Sigmoid colon (tissue), 7 donors: Measurements from ENCODE around the gene RASSF8. TPM values are rescaled to one million over a fixed set of nuclear protein-coding genes. Genes with fewer than 3 reads are reported as not detected.

Experiments used
- DNase-seq: peaks from one replicate; pipeline ENCODE4 v3.0.0-alpha.2; 2019
- H3K27ac ChIP-seq, 4 donors: fragments of 200-600 bp; sonication (generic); one replicate each; pipeline ENCODE4 v1.5.1; 2016 to 2019; ENCODE audit warnings: mild to moderate bottlenecking in 1 of 4
- H3K27me3 ChIP-seq, 3 donors: fragments of 200-600 bp; sonication (generic); one replicate each; pipeline ENCODE4 v1.5.1; 2019; ENCODE audit warnings: mild to moderate bottlenecking in 1 of 3
- H3K36me3 ChIP-seq, 4 donors: fragments of 200-600 bp; sonication (generic); one replicate each; pipeline ENCODE4 v1.5.1; 2016 to 2019
- H3K4me1 ChIP-seq, 4 donors: fragments of 200-600 bp; sonication (generic); one replicate each; pipeline ENCODE4 v1.5.1; 2017 to 2019
- H3K4me3 ChIP-seq, 4 donors: fragments of 200-600 bp; sonication (generic); one replicate each; pipeline ENCODE4 v1.5.1; 2017 to 2019; ENCODE audit warnings: mild to moderate bottlenecking in 2 of 4, moderate library complexity in 1 of 4
- H3K9me3 ChIP-seq, 4 donors: fragments of 200-600 bp in 3 of 4; sonication (generic) in 3 of 4; one replicate each; pipeline versions ENCODE4 v1.5.1 to v1.6.1; 2013 to 2019
- EP300 ChIP-seq, 4 donors: sonication (generic); formaldehyde crosslinking; IDR thresholded peaks; one replicate each; pipeline ENCODE4 v1.6.1; 2017; ENCODE audit warnings: antibody characterized with exemption in 4 of 4
- POLR2A ChIP-seq, 2 donors: fragments of 450-650 bp; IDR thresholded peaks; one replicate each; pipeline ENCODE4 v1.6.1; 2016; ENCODE audit warnings: antibody characterized with exemption in 2 of 2, mild to moderate bottlenecking in 2 of 2, moderate library complexity in 2 of 2
- POLR2AphosphoS5 ChIP-seq, 4 donors: sonication (generic); formaldehyde crosslinking; IDR thresholded peaks; one replicate each; pipeline ENCODE4 v1.6.1; 2017; ENCODE audit warnings: antibody characterized with exemption in 4 of 4
- WGBS, 2 donors: extraction: QIAGEN DNeasy Blood & Tissue Kit; methylation state at CpG; one replicate each; pipeline ENCODE4 v1.1.7; 2013; 5-methylcytosine and 5-hydroxymethylcytosine counted together
- intact Hi-C: fragments of 100-400 bp; cut with DNase I; formaldehyde crosslinking; loops from one replicate; pipeline ENCODE4 v1.15.1; 2023
- polyA plus RNA-seq, 3 donors: library from polyadenylated mRNA; stranded (reverse); fragments of 200-250 nt; gene quantifications; one replicate each; pipeline ENCODE4 v1.2.3, GENCODE V29; 2013
- total RNA-seq, 4 donors: library from RNA; depleted of rRNA; stranded (reverse); fragments of >200 nt; gene quantifications; one replicate each; pipeline ENCODE4 v1.1.0, GENCODE V29; 2016
- TF ChIP-seq, protein P1 (sequence below), 4 experiments: fragments of 450-650 bp in 3 of 4; fragments of 200-600 bp in 1 of 4; IDR thresholded peaks; one replicate each; pipeline ENCODE4 v1.5.1; 2016 to 2019; ENCODE audit warnings: antibody characterized with exemption in 4 of 4, mild to moderate bottlenecking in 3 of 4, moderate library complexity in 2 of 4
- donor health status: healthy with polysubstance abuse.
- donor health status: Bipolar disorder and iron deficiency.
- donor health status: healthy.

The RASSF8 gene
- total and polyA plus RNA-seq, 7 donors = 0.92 to 109 (median 74.0) TPM

DNA sequence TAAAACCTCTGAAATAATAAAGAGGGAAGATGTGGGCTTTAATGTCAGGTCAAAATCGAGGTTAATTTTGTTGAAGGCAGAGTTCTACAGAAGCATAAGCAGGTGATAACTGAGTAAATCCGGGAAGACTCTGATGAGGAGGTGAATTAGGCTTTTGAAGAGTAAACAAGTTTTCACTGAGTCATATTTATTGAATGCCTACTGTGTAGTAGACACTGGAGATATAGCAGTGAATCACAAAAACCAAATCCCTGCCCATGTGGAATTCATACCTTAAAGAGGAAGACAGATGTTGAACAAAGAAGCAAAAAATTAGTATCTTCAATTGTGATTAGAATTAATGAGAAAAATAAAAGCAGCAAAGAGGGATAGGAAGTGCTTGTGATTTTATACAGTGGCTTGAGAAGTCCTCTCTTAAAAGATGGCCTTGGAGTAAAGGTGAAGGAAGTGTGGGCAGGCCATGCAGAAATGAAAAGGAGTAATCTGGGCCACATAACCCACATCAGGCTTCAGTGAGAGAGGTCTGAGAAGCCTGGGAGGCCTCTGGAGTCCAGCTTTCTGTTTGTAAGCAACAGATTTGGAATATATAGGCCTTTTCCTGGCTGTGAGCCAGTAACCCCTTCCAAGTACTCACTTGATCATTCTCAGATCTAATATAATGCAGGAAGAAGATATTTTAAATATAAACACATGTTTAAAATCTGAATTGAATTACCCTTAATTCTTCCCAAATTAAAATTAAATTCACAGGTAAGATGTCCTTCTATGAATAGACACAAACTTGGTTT is 119.6 kb downstream of the RASSF8 start:
- H3K9me3 ChIP-seq = peaks cover 0 to 3% (median 0%) of the 10 kb centered on the region in 4 donors
- 84 to 90% methylated on average over 2 of the region's 2 CpGs for WGBS, 2 donors
- H3K4me1 ChIP-seq = no peaks in the 10 kb centered on the region
- H3K36me3 ChIP-seq = no peaks in the 10 kb centered on the region
- intact Hi-C loops = no loop called here
- no peaks in the 10 kb centered on the region for H3K27me3 ChIP-seq
- TF ChIP-seq POLR2AphosphoS5 (IDR thresholded peaks at IDR 0.05) = no peak
- TF ChIP-seq, protein P1, sequence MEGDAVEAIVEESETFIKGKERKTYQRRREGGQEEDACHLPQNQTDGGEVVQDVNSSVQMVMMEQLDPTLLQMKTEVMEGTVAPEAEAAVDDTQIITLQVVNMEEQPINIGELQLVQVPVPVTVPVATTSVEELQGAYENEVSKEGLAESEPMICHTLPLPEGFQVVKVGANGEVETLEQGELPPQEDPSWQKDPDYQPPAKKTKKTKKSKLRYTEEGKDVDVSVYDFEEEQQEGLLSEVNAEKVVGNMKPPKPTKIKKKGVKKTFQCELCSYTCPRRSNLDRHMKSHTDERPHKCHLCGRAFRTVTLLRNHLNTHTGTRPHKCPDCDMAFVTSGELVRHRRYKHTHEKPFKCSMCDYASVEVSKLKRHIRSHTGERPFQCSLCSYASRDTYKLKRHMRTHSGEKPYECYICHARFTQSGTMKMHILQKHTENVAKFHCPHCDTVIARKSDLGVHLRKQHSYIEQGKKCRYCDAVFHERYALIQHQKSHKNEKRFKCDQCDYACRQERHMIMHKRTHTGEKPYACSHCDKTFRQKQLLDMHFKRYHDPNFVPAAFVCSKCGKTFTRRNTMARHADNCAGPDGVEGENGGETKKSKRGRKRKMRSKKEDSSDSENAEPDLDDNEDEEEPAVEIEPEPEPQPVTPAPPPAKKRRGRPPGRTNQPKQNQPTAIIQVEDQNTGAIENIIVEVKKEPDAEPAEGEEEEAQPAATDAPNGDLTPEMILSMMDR (IDR thresholded peaks at IDR 0.05) = no peak
- no peak for TF ChIP-seq EP300 (IDR thresholded peaks at IDR 0.05)
- no peak for TF ChIP-seq POLR2A (IDR thresholded peaks at IDR 0.05)
- DNase-seq = no peak
- H3K27ac ChIP-seq = no peak overlapping the region
- no peak overlapping the region for H3K4me3 ChIP-seq

DNA sequence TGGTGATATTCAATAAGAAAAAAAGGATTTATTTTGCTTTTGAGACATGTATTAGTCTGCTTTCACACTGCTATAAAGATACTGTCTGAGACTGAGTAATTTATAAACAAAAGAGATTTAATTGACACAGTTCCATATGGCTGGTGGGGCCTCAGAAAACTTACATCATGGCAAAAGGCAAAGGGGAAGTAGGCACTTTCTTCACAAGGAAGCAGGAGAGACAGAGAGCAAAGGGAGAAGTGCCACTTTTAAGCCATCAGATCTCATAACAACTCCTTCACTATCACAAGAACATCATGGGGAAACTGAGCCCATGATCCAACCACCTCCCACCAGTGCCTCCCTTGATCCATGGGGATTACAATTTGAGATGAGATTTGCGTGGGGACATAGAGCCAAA is 122.4 kb downstream of the RASSF8 start:
- WGBS, 2 donors = 92 to 100% methylated on average over 1 of the region's 1 CpG
- Histone ChIP-seq H3K36me3 (no peaks in the 10 kb centered on the region), H3K27ac (no peak overlapping the region), H3K4me1 (no peaks in the 10 kb centered on the region), H3K4me3 (no peak overlapping the region), H3K9me3 (peaks cover 0 to 3% (median 0%) of the 10 kb centered on the region in 4 donors), H3K27me3 (no peaks in the 10 kb centered on the region)
- intact Hi-C loops = no loop called here
- TF ChIP-seq, protein P1 (IDR thresholded peaks at IDR 0.05) = no peak
- TF ChIP-seq POLR2A (IDR thresholded peaks at IDR 0.05) = no peak
- no peak for TF ChIP-seq POLR2AphosphoS5 (IDR thresholded peaks at IDR 0.05)
- no peak for TF ChIP-seq EP300 (IDR thresholded peaks at IDR 0.05)
- DNase-seq = no peak

DNA sequence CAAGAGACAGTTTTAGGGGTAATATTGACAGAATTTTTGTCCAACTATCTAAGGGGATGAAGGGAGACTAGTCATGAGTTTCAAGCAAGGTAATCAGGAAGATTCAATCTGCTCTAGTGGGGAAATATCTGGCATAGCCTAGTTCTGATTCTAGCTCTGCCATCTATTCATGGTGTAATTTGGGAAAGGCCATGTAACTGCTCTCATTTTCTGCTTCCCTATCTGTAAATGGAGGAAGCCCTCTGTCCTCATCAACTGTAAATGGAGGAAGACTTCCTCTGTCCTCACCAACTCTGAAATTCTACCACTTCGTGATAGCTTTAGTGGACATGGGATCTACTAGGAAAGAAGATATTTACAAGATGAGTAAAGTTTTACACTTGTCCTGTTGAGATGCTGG is 128.5 kb downstream of the RASSF8 start:
- intact Hi-C loops = no loop called here
- Histone ChIP-seq H3K4me3 (no peak overlapping the region), H3K9me3 (peaks cover 0 to 3% (median 0%) of the 10 kb centered on the region in 4 donors), H3K36me3 (no peaks in the 10 kb centered on the region), H3K4me1 (no peaks in the 10 kb centered on the region), H3K27ac (no peak overlapping the region), H3K27me3 (no peaks in the 10 kb centered on the region)
- TF ChIP-seq POLR2A (IDR thresholded peaks at IDR 0.05) (no peak), EP300 (IDR thresholded peaks at IDR 0.05) (no peak), POLR2AphosphoS5 (IDR thresholded peaks at IDR 0.05) (no peak)
- TF ChIP-seq, protein P1 (IDR thresholded peaks at IDR 0.05) = no peak
- WGBS, 2 donors = 92 to 93% methylated on average over 1 of the region's 1 CpG
- no peak for DNase-seq

DNA sequence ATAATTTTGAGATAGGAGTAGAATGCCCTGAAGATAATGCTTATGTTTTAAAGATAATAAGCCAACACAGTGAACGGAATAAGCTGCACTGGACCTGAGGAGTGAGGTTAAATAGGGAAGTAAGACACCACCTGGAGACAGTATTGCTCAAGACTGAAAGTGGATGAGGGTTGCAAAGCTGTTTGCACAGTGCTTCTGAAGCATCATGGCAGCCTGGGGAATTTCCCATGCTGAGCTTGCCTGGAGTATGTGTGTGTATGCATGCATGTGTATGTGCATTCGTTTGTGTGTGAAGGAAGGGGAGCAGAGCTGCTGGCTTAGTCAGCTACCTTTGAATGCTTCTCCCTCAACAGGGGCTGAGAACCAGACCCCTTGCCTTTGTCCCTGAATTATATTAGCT is 130.5 kb downstream of the RASSF8 start:
- DNase-seq = no peak
- intact Hi-C loops = no loop called here
- no peaks in the 10 kb centered on the region for H3K36me3 ChIP-seq
- H3K27me3 ChIP-seq = no peaks in the 10 kb centered on the region
- H3K27ac ChIP-seq = no peak overlapping the region
- H3K4me1 ChIP-seq = no peaks in the 10 kb centered on the region
- no peak overlapping the region for H3K4me3 ChIP-seq
- no peak for TF ChIP-seq POLR2AphosphoS5 (IDR thresholded peaks at IDR 0.05)
- TF ChIP-seq EP300 (IDR thresholded peaks at IDR 0.05) = no peak
- TF ChIP-seq POLR2A (IDR thresholded peaks at IDR 0.05) = no peak
- TF ChIP-seq, protein P1 (IDR thresholded peaks at IDR 0.05) = no peak
- H3K9me3 ChIP-seq = no peaks in the 10 kb centered on the region
- WGBS, 2 donors = 39 to 45% methylated on average over 2 of the region's 2 CpGs
